Activated naive CD8-positive, alpha-beta T cell (primary cell): ENCODE data around the gene SMIM35.

Experiments
- H3K27ac Mint-ChIP-seq: one replicate; pipeline ENCODE4 v1.8.0; 2021; ENCODE audit warnings: mixed read lengths
- H3K27me3 Mint-ChIP-seq: one replicate; pipeline ENCODE4 v1.8.0; 2021; ENCODE audit warnings: mixed read lengths
- H3K36me3 Mint-ChIP-seq: one replicate; pipeline ENCODE4 v1.8.0; 2021; ENCODE audit warnings: mixed read lengths
- H3K4me1 Mint-ChIP-seq: one replicate; pipeline ENCODE4 v1.8.0; 2021; ENCODE audit warnings: low read depth, mixed read lengths
- H3K4me3 Mint-ChIP-seq: one replicate; pipeline ENCODE4 v1.8.0; 2021; ENCODE audit warnings: mild to moderate bottlenecking, mixed read lengths
- H3K9me3 Mint-ChIP-seq: one replicate; pipeline ENCODE4 v1.8.0; 2021; ENCODE audit warnings: low read depth, mixed read lengths

The SMIM35 gene

DNA sequence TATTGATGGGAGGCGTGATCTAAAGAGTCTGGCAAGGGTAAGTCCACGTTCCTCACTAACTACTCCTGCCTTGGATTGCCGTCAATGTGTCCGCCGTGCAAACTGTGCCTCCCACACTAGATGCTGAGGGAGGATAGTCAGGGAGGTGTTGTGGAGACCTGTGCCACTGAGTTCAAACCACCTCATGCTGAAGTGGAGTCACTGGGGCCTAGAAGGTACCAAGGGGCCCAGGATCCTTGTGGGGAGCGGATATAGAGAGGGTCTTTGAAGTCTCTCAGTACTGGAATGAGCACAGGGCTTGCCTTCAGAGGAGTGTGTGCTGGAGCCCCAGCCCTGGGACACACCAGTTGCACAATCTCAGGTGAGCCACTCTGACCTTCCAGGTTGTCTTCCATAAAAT lies 37.0 kb downstream of the SMIM35 start:
- Mint-ChIP-seq H3K36me3 (no peaks in the 10 kb centered on the region), H3K27me3 (no peaks in the 10 kb centered on the region), H3K4me3 (no peak overlapping the region), H3K9me3 (no peaks in the 10 kb centered on the region), H3K4me1 (peaks cover 74% of the 10 kb centered on the region), H3K27ac (peak overlapping the region; percentile 97)

GRCh38 chr11:118048472-118049370 lies 38.0 kb downstream of the SMIM35 start:
- Mint-ChIP-seq H3K4me1 (peaks cover 83% of the 10 kb centered on the region), H3K4me3 (no peak overlapping the region)

DNA sequence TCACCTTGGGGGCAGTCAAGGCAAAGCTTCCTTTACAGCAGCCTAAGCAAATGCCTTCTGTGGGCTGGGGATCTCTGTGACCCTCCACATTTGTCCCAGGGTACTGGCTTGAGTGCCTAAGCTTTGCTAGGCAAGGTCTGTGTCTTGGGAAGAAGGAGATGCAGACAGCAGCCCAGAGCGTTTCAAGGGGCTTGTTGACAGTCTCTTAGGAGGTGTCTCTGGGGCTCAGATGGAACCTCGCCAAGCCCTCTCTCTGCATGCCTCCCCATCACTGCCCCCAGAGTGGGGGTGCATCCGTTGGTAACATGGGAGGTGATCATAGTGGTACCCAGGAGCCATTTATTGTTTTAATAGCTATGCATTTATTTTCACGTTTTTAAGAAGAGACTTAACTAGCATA lies 39.0 kb downstream of the SMIM35 start:
- H3K4me3 Mint-ChIP-seq: peak overlapping the region; percentile 5
- peak overlapping the region; percentile 90 for H3K27ac Mint-ChIP-seq
- no peaks in the 10 kb centered on the region for H3K36me3 Mint-ChIP-seq
- peaks cover 86% of the 10 kb centered on the region for H3K4me1 Mint-ChIP-seq
- no peaks in the 10 kb centered on the region for H3K27me3 Mint-ChIP-seq
- no peaks in the 10 kb centered on the region for H3K9me3 Mint-ChIP-seq

More at GRCh38 chr11:118048472-118049370, 38.0 kb downstream of the SMIM35 start:
- Mint-ChIP-seq H3K27me3 (no peaks in the 10 kb centered on the region), H3K36me3 (no peaks in the 10 kb centered on the region), H3K27ac (peak overlapping the region; percentile 73), H3K9me3 (no peaks in the 10 kb centered on the region)

GRCh38 chr11:118046964-118047700 lies 39.6 kb downstream of the SMIM35 start:
- Mint-ChIP-seq H3K4me1 (peaks cover 86% of the 10 kb centered on the region), H3K27ac (peak overlapping the region; percentile 90), H3K4me3 (peak overlapping the region; percentile 61), H3K27me3 (no peaks in the 10 kb centered on the region), H3K9me3 (no peaks in the 10 kb centered on the region), H3K36me3 (no peaks in the 10 kb centered on the region)

DNA sequence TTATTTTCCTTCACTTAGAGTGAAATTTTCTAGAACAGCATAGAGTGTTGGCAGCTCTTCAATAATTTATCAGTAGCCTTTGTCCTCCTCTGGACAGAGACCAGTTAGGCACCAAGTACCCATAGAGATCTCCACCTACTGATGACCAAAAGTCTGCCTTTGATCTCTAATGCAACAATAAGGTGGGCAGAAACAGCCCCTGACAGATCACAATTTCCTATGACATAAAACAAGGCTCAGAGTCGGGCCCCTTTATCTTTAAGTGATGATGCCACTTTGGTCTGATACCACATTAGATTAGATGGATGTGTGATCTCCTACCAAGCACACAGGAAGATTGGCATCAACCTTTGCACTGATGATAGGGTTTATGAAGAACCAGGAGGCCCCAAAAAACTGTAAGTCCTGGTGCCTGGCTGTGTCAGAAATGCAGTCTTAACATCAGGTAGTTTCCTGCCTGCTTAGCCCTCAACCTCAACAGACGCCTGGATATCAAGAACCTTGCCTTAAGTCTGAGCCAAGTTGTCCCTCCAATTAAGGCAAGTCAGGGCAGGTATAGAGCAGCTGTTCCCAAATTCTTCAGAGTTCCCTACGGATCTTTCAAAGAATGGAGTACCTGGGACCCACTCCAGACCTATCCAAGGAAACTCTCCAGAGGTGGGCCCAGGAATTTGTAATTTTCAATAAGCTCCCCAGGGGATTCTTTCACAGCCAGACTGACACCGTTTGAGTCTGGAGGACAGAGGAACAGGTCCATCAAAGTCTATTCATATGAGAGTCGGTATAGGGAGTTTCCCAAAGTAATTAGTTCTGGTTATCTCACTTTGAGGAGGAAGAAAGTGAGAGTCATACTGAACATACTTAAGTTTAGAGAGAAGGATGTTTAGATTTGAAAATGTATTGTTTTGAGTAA lies 40.5 kb downstream of the SMIM35 start:
- Mint-ChIP-seq H3K9me3 (no peaks in the 10 kb centered on the region), H3K36me3 (no peaks in the 10 kb centered on the region), H3K27ac (peak overlapping the region; percentile 90), H3K4me3 (peak overlapping the region; percentile 61), H3K4me1 (peaks cover 82% of the 10 kb centered on the region), H3K27me3 (no peaks in the 10 kb centered on the region)

GRCh38 chr11:118045191-118045590 lies 41.6 kb downstream of the SMIM35 start:
- H3K36me3 Mint-ChIP-seq: no peaks in the 10 kb centered on the region
- H3K4me3 Mint-ChIP-seq: peak overlapping the region; percentile 35
- peak overlapping the region; percentile 90 for H3K27ac Mint-ChIP-seq

DNA sequence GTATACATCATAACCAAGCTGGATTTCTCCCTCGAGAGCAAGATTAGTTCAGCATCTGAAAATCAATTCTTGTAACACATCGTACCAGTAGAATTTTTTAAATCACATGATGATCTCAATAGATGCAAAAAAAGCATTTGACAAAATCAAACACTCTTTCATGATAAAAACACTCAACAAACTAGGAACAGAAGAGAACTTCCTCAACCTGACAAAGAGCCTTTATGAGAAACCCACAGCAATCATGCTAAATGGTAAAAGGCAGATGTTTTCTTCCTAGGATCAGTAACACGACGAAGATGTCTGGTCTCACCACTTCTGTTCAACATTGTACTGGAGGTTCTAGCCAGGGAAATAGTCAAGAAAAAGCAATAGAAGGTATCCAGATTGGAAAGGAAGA lies 44.0 kb downstream of the SMIM35 start:
- Mint-ChIP-seq H3K4me1 (peaks cover 67% of the 10 kb centered on the region), H3K4me3 (peak overlapping the region; percentile 21)

More at GRCh38 chr11:118045191-118045590, 41.6 kb downstream of the SMIM35 start:
- Mint-ChIP-seq H3K27me3 (no peaks in the 10 kb centered on the region), H3K9me3 (no peaks in the 10 kb centered on the region), H3K4me1 (peaks cover 77% of the 10 kb centered on the region)

GRCh38 chr11:118042141-118042540 lies 44.6 kb downstream of the SMIM35 start:
- Mint-ChIP-seq H3K36me3 (no peaks in the 10 kb centered on the region), H3K27me3 (no peaks in the 10 kb centered on the region), H3K4me1 (peaks cover 62% of the 10 kb centered on the region), H3K9me3 (no peaks in the 10 kb centered on the region), H3K27ac (peak overlapping the region; percentile 76), H3K4me3 (peak overlapping the region; percentile 5)

More for the DNA sequence above, 44.0 kb downstream of the SMIM35 start:
- Mint-ChIP-seq H3K36me3 (no peaks in the 10 kb centered on the region), H3K27me3 (no peaks in the 10 kb centered on the region), H3K9me3 (no peaks in the 10 kb centered on the region), H3K27ac (peak overlapping the region; percentile 76)

DNA sequence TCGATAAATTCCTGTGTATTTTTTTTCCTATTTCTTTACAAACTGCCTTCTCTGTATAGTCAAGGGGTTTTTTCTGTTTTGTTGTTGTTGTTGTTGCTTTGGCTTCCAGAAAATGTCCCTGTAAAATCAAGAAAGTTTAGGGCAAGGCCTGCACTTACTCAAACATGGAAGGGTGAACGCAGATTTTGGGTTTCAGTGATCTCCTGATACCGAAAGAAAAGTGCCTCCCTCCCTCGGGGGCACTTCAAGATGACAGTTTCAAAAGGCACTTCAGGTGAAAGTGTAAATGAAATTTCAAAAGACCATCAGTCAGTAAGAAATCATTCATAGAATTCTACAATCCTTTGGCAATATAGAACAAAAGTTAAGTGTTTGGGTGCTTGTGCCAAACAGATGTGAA lies 53.3 kb downstream of the SMIM35 start:
- H3K4me3 Mint-ChIP-seq: no peak overlapping the region
- no peak overlapping the region for H3K27ac Mint-ChIP-seq
- no peaks in the 10 kb centered on the region for H3K27me3 Mint-ChIP-seq
- H3K9me3 Mint-ChIP-seq: no peaks in the 10 kb centered on the region
- peaks cover 28% of the 10 kb centered on the region for H3K4me1 Mint-ChIP-seq
- H3K36me3 Mint-ChIP-seq: no peaks in the 10 kb centered on the region

GRCh38 chr11:118028626-118029025 lies 58.1 kb downstream of the SMIM35 start:
- Mint-ChIP-seq H3K36me3 (peaks cover 2% of the 10 kb centered on the region), H3K4me1 (peaks cover 30% of the 10 kb centered on the region), H3K27ac (peak overlapping the region; percentile 10), H3K27me3 (no peaks in the 10 kb centered on the region), H3K9me3 (no peaks in the 10 kb centered on the region), H3K4me3 (no peak overlapping the region)

DNA sequence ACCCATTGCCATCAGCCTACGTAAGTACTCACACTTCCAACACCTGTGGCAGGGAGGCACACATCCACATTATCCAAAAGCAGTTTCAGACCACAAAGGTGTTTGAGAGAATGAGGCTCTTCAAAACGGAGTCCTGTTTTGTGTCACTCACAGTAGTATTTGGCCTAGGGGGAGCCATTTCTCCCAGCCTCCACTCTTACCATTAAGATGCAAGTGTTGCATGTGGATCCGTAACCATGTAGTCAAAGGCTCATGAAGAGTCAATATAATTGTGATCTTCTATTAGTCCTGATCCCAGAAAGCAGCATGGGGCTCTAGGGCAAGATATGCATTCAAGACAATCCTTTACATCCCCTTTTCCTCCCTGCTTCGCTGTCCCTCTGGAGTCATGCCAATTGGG lies 59.1 kb downstream of the SMIM35 start:
- Mint-ChIP-seq H3K36me3 (peaks cover 2% of the 10 kb centered on the region), H3K4me3 (no peak overlapping the region), H3K27me3 (no peaks in the 10 kb centered on the region), H3K4me1 (peaks cover 22% of the 10 kb centered on the region), H3K27ac (no peak overlapping the region), H3K9me3 (no peaks in the 10 kb centered on the region)

DNA sequence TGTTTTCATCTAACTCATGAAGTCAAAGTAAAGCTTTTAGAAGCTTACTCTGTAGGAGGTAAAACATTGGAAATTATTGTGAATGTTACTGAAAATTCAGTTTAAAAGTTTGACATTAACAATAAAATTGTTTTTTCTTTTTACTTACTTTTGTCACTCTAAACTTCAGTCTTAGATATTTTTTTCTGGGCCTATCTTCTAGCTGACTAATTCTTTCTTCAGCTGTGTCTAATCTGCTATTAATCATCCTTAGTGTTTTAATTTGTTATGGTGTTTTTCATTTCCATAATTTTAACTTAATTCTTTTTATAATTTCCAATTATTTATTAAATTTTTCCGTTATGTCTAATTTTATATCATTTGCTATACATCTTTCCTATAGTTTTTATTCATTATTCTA lies 65.6 kb downstream of the SMIM35 start:
- H3K27ac Mint-ChIP-seq: no peak overlapping the region
- H3K4me1 Mint-ChIP-seq: peaks cover 18% of the 10 kb centered on the region
- H3K27me3 Mint-ChIP-seq: no peaks in the 10 kb centered on the region
- H3K4me3 Mint-ChIP-seq: no peak overlapping the region
- H3K36me3 Mint-ChIP-seq: peaks cover 22% of the 10 kb centered on the region
- H3K9me3 Mint-ChIP-seq: peaks cover 21% of the 10 kb centered on the region

DNA sequence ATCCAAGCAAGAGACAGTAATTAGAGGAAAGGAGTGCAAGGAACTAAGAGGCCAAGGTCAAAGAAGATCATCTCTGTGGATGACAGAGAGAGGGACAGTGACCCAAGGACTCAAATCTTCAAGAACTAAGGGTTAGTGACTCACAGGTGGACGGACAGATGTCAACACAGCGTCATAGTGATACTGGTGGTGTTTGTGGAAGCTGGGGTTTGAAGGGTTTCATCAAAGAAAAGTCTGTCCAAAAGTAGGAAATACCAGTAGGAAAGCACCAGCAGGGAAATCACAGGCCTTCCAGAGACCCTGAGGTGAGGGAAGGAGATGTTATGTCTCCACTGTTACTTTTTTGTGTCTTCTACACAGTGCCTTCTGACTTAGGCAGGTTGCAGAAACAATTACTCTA lies 68.4 kb downstream of the SMIM35 start:
- H3K36me3 Mint-ChIP-seq: peaks cover 23% of the 10 kb centered on the region
- no peak overlapping the region for H3K4me3 Mint-ChIP-seq
- peaks cover 25% of the 10 kb centered on the region for H3K9me3 Mint-ChIP-seq
- H3K27me3 Mint-ChIP-seq: no peaks in the 10 kb centered on the region
- H3K4me1 Mint-ChIP-seq: peaks cover 45% of the 10 kb centered on the region
- H3K27ac Mint-ChIP-seq: no peak overlapping the region

DNA sequence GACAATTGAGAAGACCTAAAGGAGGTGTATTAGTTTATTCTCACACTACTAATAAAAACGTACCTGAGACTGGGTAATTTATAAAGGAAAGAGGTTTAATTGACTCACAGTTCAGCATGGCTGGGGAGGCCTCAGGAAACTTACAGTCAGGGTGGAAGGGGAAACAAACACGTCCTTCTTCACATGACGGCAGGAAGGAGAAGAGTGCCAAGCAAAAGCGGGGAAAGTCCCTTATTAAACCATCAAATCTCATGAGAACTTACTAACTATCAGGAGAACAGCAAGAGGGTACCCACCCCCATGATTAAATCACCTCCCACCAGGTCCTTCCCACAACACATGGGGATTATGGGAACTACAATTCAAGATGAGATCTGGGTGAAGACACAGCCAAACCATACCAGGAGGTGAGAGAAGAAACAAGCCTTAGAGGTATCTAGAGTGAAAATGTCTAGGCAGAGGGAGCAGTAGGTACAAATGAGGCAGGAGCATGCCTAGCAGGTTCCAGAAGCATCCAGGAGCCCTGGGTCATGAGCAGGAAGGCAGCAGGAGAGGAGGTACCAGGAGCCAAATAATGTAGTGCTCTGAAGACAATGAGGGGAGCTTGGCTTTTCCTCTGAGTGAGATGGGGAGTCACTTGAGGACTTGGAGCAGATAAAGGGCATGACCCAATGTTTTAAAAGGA lies 69.0 kb downstream of the SMIM35 start:
- Mint-ChIP-seq H3K36me3 (peaks cover 24% of the 10 kb centered on the region), H3K27ac (peak overlapping the region; percentile 22), H3K9me3 (peaks cover 25% of the 10 kb centered on the region), H3K4me1 (peaks cover 51% of the 10 kb centered on the region), H3K27me3 (no peaks in the 10 kb centered on the region), H3K4me3 (no peak overlapping the region)
